HG03060 (cell line): ENCODE results near the gene GNE.
A peak's percentile ranks its signal among the peaks of the same experiment; 100 is the strongest.
"Not testable (repeated sequence)": the region's sequence is repeated elsewhere in the genome, so short reads cannot be mapped to it uniquely, and the experiment has no call there.

Experiments used
- ATAC-seq: cut with Tn5 transposase; IDR thresholded peaks from one replicate; pipeline ENCODE4 v1.9.1; 2021; ENCODE audit warnings: low read depth, moderate number of reproducible peaks; ENCODE audit not compliant: unreplicated experiment

Gene GNE, protein sequence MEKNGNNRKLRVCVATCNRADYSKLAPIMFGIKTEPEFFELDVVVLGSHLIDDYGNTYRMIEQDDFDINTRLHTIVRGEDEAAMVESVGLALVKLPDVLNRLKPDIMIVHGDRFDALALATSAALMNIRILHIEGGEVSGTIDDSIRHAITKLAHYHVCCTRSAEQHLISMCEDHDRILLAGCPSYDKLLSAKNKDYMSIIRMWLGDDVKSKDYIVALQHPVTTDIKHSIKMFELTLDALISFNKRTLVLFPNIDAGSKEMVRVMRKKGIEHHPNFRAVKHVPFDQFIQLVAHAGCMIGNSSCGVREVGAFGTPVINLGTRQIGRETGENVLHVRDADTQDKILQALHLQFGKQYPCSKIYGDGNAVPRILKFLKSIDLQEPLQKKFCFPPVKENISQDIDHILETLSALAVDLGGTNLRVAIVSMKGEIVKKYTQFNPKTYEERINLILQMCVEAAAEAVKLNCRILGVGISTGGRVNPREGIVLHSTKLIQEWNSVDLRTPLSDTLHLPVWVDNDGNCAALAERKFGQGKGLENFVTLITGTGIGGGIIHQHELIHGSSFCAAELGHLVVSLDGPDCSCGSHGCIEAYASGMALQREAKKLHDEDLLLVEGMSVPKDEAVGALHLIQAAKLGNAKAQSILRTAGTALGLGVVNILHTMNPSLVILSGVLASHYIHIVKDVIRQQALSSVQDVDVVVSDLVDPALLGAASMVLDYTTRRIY

DNA sequence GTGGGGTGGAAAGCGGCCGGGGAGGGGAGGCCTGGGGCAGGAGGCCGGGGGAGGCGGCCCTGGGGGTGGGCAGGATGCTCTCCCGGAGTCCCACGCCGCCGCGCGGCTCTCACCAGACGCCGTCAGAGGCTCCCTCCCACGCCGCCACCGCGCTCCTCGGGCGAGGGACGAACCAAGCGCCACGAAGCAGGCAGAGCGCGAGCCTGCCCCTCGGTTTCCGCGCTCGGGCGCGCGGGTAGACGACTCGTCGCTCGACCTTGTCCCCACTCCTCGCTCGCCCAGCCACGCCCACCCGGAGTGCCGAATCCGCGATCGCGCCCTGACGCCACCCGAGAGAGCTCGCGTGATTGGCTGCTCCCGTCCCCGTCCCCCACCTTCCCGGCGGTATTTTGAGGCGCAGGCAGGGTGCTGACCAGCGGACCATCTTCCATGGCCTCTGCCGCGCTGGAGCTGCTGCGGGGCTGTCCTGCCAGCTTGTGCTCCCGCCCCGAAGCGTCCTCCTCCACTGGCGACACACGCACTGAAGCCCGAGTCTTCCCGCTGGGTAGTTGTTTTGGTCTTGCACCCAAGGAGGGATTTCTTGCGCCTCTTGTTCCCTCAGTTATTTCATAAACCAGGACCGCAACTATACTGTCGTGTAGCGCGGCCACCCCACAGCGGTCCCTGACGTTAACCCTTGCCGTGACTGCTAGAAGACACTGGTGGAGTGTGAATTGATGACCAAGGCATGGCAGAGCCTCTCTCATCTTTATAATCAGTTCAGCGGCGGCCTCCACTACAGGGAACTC is at the start of gene GNE:
Gene GNE, minus strand, starts transcription at position 241 of the 788 bp plus-strand sequence. CDS start 9,093 bp downstream, outside the sequence.
- ATAC-seq = peak; percentile 66

DNA sequence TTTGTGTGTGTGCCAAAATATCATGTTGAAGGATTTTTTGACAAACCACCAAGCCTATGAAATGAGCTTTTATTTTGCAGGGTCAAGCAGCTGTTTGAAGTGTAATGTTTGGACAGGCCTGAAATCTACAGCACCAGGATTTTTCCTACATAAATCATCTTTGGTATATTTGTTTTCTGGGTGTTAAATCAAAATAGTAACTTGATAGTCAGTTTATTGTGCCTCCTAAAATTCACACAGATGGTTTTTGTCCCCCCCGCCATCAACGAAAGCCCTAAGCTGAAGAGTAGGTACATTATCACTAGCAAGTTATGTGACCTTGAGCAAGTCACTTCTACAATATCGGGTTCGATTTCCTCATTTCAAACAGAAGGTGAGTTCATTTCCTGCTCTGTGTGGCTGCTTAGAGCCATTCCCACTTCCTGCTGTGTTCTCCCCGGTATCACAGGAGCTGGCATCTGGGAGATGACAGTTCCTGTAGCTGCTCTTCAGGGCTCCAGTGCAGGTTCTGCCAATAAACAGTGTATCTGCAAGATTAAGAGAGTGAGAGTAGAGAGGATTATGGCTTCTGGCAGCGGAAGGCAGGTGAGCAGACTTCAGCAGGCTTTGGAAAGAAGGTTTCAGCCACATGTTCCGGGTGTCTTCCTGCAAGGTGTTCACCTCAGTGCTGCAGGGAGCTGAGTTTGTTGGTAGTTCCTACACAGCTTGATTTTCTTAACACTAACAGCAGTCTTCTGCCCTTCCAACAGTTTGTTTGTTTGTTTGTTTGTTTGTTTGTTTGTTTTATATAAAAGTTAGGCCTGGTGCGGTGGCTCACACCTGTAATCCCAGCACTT is 48.4 kb upstream of the GNE start:
- ATAC-seq = no peak

DNA sequence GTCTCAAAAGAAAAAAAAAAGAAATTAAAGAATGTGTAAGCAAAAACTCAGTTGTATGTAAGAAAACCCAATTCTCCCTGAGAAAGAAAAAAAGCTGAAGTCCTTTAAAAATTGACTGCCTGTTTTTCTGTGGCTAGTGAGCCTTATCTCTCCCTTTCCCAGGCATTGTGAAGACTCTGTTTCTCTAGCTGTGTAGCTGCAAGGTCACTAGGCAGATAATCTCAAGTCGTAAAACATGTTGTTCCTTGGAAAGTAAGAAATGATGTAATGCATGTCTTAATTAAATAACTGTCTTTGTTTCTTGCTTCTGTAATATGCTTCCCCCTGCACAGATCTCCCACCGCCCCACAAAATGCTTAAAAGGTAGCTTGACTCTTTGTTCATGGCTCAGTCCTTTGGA is 46.1 kb upstream of the GNE start:
- not testable (repeated sequence) for ATAC-seq

DNA sequence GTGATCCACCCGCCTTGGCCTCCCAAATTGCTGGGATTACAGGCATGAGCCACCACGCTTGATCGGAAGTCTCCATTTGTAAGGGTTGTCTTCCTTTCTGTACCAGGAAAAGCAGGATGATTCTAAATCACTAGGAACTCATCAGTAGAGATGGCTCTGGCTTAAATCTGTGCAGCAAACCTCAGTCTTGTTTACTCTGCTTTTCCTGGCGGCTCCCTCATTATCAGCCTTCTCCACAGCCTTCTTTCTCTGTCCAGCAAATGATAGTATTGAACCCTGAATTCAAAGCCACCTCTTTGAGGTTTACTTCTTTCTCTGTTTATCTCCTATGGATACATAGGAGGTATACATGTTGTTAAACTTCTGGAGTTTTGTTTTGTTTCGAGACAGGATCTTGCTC is 43.0 kb upstream of the GNE start:
- no peak for ATAC-seq

DNA sequence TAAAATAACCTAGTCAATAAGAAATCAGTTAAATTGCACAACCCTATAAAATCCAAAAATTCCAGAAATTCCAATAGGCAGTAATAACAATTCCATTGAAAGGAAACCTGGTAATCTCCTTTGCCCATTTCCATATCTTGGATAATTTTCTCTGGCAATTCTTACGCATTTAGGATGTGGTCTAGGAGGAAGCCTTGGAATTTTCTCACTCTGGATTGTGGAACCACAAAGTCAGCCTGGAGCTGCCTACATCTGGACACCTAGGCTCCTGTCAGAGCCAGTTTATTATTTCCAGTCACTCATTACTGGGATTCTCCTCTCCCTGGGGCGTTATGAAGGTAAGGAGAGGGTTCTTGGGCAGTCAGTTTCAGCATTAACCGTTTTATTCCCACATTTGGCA is 40.3 kb upstream of the GNE start:
- ATAC-seq = no peak

DNA sequence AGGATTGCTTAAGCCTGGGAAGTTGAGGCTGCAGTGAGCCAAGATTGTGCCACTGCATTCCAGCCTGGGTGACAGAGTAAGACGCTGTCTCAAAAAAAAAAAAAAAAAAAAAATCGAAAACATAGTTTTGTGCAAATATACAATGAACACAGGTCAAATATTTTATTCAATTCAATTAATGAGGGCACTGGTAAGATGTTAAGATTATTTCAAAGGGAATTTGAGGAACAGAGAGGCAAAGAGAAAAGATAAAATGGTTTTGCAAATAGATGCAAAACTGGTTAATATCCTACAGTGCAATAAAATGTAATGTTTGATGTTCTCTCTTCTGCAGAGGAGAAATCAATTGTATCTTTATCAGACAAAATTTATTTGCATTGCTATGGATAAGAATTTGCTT is 39.5 kb upstream of the GNE start:
- no peak for ATAC-seq

DNA sequence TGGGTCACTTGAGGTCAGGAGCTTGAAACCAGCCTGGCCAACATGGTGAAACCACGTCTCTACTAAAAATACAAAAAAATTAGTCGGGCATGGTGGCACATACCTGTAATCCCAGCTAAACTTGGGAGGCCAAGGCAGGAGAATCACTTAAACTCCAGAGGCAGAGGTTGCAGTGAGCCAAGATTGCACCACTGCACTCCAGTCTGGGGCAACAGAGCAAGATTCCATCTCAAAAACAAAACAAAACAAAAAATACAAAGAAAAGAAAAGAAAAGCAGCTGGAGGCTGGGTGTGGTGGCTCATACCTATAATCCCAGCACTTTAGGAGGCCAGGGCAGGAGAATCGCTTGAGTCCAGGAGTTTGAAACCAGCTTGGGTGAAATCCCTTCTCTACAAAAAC is 36.7 kb upstream of the GNE start:
- not testable (repeated sequence) for ATAC-seq

DNA sequence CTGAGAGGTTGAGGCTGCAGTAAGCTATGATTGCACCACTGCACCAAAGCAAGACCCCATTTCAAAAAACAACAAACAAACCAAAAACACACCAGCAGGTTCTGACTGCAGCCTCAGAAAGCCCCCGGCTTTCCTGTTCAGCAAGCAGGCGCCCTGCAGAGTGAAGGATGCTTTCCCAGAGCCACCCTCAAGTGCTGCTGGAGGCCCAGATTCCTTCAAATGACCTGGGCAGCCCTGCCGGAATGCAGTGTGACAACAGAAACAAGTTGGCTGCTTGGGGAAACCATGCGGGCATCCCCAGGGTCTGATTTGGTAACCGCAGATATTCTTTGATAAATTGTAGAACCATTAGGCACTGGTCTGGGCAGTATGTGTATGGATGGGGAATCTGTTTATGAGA is 35.7 kb upstream of the GNE start:
- no peak for ATAC-seq

DNA sequence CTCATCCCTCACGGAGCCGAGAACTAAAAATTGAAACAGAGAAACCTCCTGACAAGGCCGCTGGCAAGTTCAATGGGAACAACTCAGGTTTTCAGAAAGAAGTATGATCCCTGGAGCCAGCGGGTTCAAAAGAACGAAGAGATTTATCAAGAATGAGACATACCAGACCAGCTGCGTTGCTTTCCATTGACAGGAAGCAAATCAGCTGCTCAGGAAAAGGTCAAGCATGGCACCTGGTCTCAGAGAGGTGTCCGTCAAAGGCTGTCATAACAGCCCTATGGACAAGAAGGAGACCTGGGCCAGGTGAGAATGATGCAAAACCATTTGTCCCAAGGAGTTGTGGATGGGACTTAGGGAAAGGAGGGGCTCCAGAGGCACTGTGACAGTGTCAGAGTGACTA is 34.9 kb upstream of the GNE start:
- no peak for ATAC-seq

DNA sequence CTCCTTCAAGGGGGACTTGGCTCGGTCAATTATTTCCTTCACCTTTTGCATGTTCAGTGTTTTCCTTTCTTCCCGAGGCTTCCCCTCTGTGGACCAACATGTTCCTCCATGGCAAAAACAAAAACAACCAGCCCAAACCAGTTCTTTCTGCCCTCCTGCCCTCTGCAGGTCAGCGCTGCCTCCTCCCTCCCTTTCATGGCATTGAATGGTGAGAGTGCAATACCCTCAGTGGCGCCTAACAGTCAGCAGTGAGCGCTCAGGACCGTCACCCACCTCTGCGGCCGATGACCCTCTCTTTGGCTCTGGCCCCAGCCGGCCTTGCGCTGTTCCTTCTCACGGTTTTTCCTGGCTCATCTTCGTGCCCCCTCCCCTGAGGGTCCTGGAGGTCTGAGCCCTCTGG is 34.4 kb upstream of the GNE start:
- no peak for ATAC-seq

DNA sequence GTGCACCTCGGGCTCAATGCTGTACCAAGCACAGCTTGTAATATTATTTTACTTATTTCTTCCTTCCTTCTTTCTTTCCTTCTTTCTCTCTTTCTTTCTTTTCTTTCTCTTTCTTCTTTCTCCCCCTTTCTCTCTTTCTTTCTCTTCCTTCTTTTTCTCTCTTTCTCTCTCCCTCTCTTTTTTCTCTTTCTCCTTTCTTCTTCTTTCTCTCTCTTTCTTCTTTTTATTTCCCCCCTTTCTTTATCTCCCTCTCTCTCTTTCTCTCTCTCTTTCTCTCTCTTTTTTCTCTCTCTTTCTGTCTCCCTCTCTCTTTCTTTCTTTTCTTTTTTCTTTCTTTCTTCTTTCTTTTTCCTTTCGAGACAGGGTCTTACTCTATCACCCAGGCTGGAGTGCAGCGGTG is 32.7 kb upstream of the GNE start:
- ATAC-seq = no peak

DNA sequence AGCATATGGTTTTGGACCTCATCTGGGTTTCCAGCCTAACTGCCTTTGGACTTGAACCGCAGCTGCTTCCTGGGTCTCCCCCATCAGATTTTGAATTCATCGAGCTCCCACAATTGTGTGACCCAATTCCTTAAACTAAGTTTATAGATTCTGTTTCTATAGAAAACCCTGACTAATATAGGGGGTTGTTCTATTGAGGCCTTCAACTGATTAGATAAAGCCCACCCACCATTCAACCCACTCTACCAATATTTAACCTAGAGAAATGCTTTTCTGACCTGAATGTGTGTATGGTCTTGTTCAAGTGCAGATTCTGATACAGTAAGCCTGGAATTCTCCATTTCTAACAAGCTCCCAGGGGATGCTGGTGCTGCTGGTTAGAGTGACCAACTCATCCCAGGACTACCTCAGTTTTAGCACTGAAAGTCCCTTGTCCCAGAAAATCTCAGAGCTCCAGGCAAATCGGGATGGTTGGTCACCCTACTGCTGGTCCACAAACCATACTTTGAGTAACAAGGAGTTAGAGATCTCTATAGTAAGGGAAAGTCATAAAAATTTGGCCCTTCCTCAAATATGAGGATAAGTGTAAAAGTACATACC is 31.7 kb upstream of the GNE start:
- no peak for ATAC-seq

DNA sequence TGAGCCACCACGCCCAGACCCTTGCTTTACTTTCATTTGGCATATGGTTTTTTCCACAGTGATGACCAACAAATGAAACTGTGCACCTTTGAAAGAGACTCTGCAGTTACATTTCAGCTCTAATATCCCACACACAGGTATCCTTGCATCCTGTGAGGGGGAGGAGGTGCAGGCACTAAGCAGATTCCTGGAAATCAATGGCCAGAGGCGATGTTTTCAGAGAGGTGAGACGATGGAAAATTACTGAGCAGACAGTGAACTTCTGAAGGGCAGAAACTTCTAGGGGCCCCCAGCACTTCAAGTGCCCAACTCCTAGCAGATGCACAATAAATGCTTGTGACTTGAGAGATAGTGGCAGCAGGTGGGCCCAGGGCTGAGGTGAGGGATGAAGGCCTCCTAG is 29.8 kb upstream of the GNE start:
- no peak for ATAC-seq

DNA sequence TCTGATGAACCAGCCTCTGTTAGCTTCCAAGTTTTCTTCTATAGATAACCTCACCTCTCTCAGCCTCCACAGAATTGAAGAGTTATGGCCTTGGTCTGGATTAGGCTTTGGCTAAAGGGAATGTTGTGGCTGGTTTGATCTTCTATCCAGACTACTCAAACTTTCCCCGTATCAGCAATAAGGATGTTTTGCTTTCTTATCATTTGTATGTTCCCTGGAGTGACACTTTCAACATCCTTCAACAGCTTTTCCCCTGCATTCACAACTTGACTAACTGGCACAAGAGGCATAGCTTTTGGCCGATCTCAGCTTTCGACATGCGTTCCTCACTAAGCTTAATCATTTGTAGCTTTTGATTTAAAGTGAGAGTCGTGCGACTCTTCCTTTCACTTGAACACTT is 28.1 kb upstream of the GNE start:
- no peak for ATAC-seq

DNA sequence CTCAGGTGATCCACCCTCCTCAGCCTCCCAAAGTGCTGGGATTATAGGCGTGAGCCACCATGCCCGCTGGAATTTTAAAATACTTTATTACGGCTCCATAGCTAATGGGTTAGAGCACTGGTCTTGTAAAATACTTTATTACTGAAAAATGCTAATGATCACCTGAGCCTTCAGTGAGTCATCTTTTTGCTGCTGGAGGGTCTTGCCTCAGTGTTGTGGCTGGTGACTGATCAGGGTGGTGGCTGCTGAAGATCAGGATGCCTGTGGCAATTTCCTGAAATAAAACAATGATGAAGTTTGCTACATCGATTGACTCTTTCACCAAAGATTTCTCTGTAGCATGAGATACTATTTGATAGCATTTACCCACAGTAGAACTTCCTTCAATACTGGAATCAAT is 26.0 kb upstream of the GNE start:
- ATAC-seq = no peak

DNA sequence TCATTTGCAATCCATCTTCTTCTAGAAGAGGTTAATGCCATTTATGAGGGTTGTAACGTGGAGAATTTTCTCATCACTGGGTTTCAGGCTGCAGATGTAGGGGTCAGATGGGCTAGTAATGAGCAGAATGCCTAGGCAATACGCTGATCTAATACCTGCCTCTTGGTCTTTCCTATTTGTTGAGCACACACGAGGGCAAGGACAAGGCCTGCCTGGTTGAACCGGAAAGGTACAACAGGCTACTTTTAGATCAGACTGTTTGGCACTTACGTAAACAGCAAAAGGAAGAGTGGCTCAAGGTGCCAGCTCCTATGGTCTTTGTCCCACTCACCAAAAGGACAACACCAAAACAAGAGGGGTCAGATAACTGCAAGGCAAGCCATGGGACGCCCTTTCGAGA is 24.0 kb upstream of the GNE start:
- ATAC-seq = no peak

DNA sequence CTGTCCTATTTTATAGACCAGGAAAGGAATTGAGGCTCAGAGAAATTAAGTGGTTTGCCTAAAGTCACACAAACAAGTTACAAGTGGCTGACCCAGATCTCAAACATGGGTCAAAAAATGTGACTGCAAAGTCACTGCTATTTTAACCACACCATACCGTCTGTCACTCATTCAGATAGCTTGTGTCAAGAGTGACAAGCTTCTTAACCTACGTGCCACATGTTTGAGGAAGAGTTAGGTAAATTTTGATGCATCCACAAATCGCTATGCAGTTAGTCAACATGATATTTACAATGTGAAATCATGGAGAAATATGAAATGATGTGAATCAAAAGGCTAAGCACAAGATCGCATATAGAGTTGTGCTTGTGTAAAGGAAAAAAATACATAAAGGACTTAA is 22.7 kb upstream of the GNE start:
- no peak for ATAC-seq

DNA sequence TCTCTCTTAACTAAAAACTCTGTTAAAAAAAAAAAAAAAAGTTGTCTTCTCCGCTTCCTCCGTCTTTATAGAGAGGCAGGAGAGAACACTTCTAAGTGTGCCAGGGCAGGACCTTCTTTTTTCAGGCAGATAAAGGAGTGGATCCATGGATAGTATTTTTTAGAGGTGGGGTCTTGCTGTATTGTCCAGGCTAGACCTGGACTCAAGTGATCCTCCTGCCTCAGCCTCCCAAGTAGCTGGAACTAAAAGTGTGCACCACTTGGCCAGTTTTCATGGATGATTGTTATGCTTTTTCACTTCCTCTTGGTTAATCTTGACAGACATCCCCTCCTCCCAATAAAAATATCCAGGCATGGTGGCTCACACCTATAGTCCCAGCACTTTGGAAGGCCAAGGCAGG is 20.0 kb upstream of the GNE start:
- no peak for ATAC-seq

DNA sequence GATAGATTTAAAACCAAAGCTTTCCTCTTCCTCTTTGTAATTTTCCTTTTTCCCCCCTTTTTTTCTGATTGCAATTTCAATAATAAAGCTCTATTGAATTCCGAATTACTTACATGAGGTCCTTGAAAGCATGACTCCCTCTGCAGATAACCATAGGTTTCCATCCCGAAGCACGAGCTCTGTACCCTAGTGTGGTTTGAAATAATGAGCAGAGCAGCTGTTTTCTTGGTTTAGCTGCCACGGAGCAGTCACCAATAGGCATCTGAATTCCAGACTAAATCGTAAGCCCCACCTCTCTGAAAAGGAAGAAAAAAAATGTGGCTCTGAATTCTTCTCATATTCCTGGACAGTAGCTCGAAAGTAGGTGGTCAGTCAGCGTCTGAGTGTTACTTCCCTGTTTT is 18.5 kb upstream of the GNE start:
- no peak for ATAC-seq

DNA sequence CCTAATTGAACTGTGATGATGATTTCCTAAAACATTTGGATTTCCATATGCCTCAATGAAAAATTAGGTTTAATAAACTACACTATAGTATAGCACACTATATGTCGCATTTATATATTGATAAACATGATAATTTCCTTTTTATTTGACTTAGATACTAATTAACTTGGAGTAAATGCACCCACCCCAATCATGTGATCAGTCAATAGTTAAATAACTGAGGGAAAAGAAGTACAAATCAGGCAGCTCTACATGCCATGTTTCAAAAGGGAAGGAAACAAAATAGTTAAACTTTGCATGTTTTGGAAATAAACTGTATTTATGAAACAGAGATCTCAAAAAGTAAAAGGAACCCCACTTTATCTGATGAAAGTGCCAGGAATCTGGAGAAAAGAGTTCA is 18.0 kb upstream of the GNE start:
- ATAC-seq = no peak
